ENCODE results near the gene MKNK2. TPM values are rescaled to one million over a fixed set of nuclear protein-coding genes. Genes with fewer than 3 reads are reported as not detected.

Gene MKNK2
- total RNA-seq, 4 donors from 2014 or later, result 34.6 to 155 (median 81.7) TPM

- Histone ChIP-seq H3K36me3 (no peaks in the 10 kb centered on the region), H3K27me3 (no peaks in the 10 kb centered on the region), H3K27ac (peak overlapping the region; percentile 98 to 100), H3K4me3 (peak overlapping the region; percentile 45 to 58), H3K9me3 (no peaks in the 10 kb centered on the region), H3K4me1 (peaks cover 20 to 45% of the 10 kb centered on the region in 2 donors)
- peak in 1 of 4 experiments; percentile 22 for TF ChIP-seq CTCF (IDR thresholded peaks at IDR 0.05)
- TF ChIP-seq POLR2A (IDR thresholded peaks at IDR 0.05), result peak; percentile 28 to 69
- peak; percentile 77 to 90 for DNase-seq
- intact Hi-C loops (cut with DNase I; ENCODE audit: low total_unique reads), result no loop called here
Measured at GRCh38 chr19:2055931-2056836, 5.1 kb upstream of the MKNK2 start.

- no peaks in the 10 kb centered on the region for H3K27me3 ChIP-seq
- no peak overlapping the region for H3K4me3 ChIP-seq
- no peak for TF ChIP-seq CTCF (IDR thresholded peaks at IDR 0.05)
- TF ChIP-seq POLR2A (IDR thresholded peaks at IDR 0.05), result no peak
- peaks cover 14 to 35% of the 10 kb centered on the region in 2 donors for H3K4me1 ChIP-seq
- intact Hi-C loops (cut with DNase I; ENCODE audit: low total_unique reads), result no loop called here
- DNase-seq, result no peak
- no peaks in the 10 kb centered on the region for H3K9me3 ChIP-seq
- no peaks in the 10 kb centered on the region for H3K36me3 ChIP-seq
- H3K27ac ChIP-seq, result peak overlapping the region; percentile 98 to 100
Measured at GRCh38 chr19:2054763-2055162, 3.7 kb upstream of the MKNK2 start.

- Histone ChIP-seq H3K27me3 (no peaks in the 10 kb centered on the region), H3K9me3 (no peaks in the 10 kb centered on the region), H3K4me1 (peaks cover 8 to 40% of the 10 kb centered on the region in 2 donors), H3K36me3 (no peaks in the 10 kb centered on the region), H3K4me3 (no peak overlapping the region), H3K27ac (peak overlapping the region; percentile 98 to 100)
- DNase-seq, result peak; percentile 89
- intact Hi-C loops (cut with DNase I; ENCODE audit: low total_unique reads), result no loop called here
- no peak for TF ChIP-seq CTCF (IDR thresholded peaks at IDR 0.05)
- TF ChIP-seq POLR2A (IDR thresholded peaks at IDR 0.05), result peak; percentile 14
Measured at GRCh38 chr19:2053601-2054389, 2.8 kb upstream of the MKNK2 start.

GRCh38 chr19:2051773-2052704, 995 bp upstream of the MKNK2 start:
- Histone ChIP-seq H3K27me3 (no peaks in the 10 kb centered on the region), H3K4me1 (peaks cover 8 to 54% of the 10 kb centered on the region in 2 donors), H3K27ac (peak overlapping the region; percentile 87 to 100), H3K4me3 (peak overlapping the region; percentile 31 to 36), H3K36me3 (no peaks in the 10 kb centered on the region), H3K9me3 (no peaks in the 10 kb centered on the region)
- peak; percentile 73 to 74 for DNase-seq
- intact Hi-C loops (cut with DNase I; ENCODE audit: low total_unique reads), result no loop called here
- TF ChIP-seq CTCF (IDR thresholded peaks at IDR 0.05), result no peak
- TF ChIP-seq POLR2A (IDR thresholded peaks at IDR 0.05), result no peak

All from uterus (tissue), 4 donors.